Esophagus muscularis mucosa (tissue), 3 donors: ENCODE data around the gene UBP1.

Experiments
- CTCF ChIP-seq, 3 experiments: fragments of 200-600 bp in 2 of 3; fragments of 450-650 bp in 1 of 3; sonication (generic) in 2 of 3; IDR thresholded peaks; one replicate each; pipeline ENCODE4 v1.5.1; 2017 to 2019; ENCODE audit warnings: antibody characterized with exemption in 3 of 3, mild to moderate bottlenecking in 2 of 3, moderate library complexity in 1 of 3
- POLR2A ChIP-seq: fragments of 450-650 bp; IDR thresholded peaks from one replicate; pipeline ENCODE4 v1.6.1; 2017; ENCODE audit warnings: antibody characterized with exemption, moderate library complexity, mild to moderate bottlenecking, low read depth
- POLR2AphosphoS5 ChIP-seq, 2 donors: sonication (generic); formaldehyde crosslinking; IDR thresholded peaks; one replicate each; pipeline ENCODE4 v1.6.1; 2017; ENCODE audit warnings: antibody characterized with exemption in 2 of 2

DNA sequence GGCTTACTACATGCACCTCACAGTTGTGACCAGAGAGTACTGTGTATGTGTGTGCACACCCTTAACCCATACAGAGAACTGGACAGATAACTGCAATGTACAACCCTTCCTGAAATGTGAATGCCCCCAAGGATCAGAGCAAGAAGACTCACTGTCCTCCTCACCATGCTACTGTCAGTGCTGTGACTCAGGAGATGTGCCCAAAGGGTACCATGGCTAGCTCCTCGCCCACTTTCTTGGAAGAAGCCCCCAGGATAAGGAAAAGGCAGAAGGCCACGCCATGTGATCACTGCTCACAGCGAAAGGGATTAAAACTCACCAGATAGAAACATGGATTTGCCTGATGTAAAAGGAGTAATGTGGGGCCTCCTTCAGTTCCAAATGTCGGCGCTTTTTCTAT is 41.8 kb downstream of the UBP1 start:
- no peak for TF ChIP-seq CTCF (IDR thresholded peaks at IDR 0.05)
- no peak for TF ChIP-seq POLR2AphosphoS5 (IDR thresholded peaks at IDR 0.05)
- TF ChIP-seq POLR2A = no peak
